PC-9 (cell line): Measurements from ENCODE around the gene FAM149B1. TPM values are rescaled to one million over a fixed set of nuclear protein-coding genes. Genes with fewer than 3 reads are reported as not detected.

Source experiments
- BruUV-seq: library from RNA; stranded (reverse); fragments of 400-500 nt; replicated peaks from 2 replicates; lab custom pipeline; 2021; lab: Mats Ljungman, UMichigan
- CTCF ChIA-PET: fragments of 300-600 bp; sonication (Branson Sonifier 250); formaldehyde crosslinking; loops from one replicate; lab custom pipeline; 2022; ENCODE audit warnings: antibody characterized with exemption; lab: Charles Lee
- POLR2A ChIA-PET: fragments of 300-600 bp; sonication (Branson Sonifier 250); formaldehyde crosslinking; loops from one replicate; lab custom pipeline; 2022; ENCODE audit warnings: antibody characterized with exemption; ENCODE audit not compliant: unreplicated experiment; lab: Charles Lee
- DNase-seq, 2 experiments: peaks; one replicate each; pipeline versions ENCODE4 v3.0.0 to v3.0.0-alpha.2; 2015 to 2022; ENCODE audit warnings: mixed read lengths in 1 of 2
- H2AFZ ChIP-seq: fragments of 200-600 bp; sonication (generic); 2 replicates; pipeline ENCODE4 v1.8.1; 2017; ENCODE audit warnings: antibody characterized with exemption
- H3F3A ChIP-seq: fragments of 200-600 bp; sonication (generic); 2 replicates; pipeline ENCODE4 v1.8.1; 2017; ENCODE audit warnings: antibody characterized with exemption, mild to moderate bottlenecking, low read depth; ENCODE audit not compliant: insufficient read depth
- H3K27ac ChIP-seq: fragments of 200-600 bp; sonication (generic); 2 replicates; pipeline ENCODE4 v1.6.1; 2016; ENCODE audit warnings: mixed run types
- H3K27me3 ChIP-seq: fragments of 200-600 bp; sonication (generic); 2 replicates; pipeline ENCODE4 v1.6.1; 2016; ENCODE audit warnings: low read depth, mixed run types; ENCODE audit not compliant: insufficient read depth
- H3K36me3 ChIP-seq: fragments of 200-600 bp; sonication (generic); 2 replicates; pipeline ENCODE4 v1.6.1; 2016; ENCODE audit warnings: low read depth, mixed run types
- H3K4me1 ChIP-seq: fragments of 200-600 bp; sonication (generic); replicated peaks from 2 replicates; pipeline ENCODE4 v1.6.1; 2016; ENCODE audit warnings: mixed run types; ENCODE audit not compliant: insufficient read depth
- H3K4me2 ChIP-seq: fragments of 200-600 bp; sonication (generic); 2 replicates; pipeline ENCODE4 v1.6.1; 2017; ENCODE audit warnings: mixed run types
- H3K4me3 ChIP-seq: fragments of 200-600 bp; sonication (generic); 2 replicates; pipeline ENCODE4 v1.6.1; 2016; ENCODE audit warnings: mixed run types
- H3K79me2 ChIP-seq: fragments of 200-600 bp; sonication (generic); 2 replicates; pipeline ENCODE4 v1.6.1; 2017; ENCODE audit warnings: low read depth, mixed run types
- H3K9me2 ChIP-seq: fragments of 200-600 bp; sonication (generic); 2 replicates; pipeline ENCODE4 v1.8.1; 2017; ENCODE audit warnings: mild to moderate bottlenecking; ENCODE audit not compliant: insufficient read depth
- H3K9me3 ChIP-seq: fragments of 200-600 bp; sonication (generic); 2 replicates; pipeline ENCODE4 v1.8.1; 2016; ENCODE audit warnings: low read depth; ENCODE audit not compliant: insufficient read depth
- H4K20me1 ChIP-seq: fragments of 200-600 bp; sonication (generic); 2 replicates; pipeline ENCODE4 v1.8.1; 2017; ENCODE audit not compliant: insufficient read depth
- EZH2 ChIP-seq: fragments of 200-600 bp; sonication (generic); IDR thresholded peaks from 2 replicates; pipeline ENCODE4 v1.8.0; 2017; ENCODE audit warnings: antibody characterized with exemption, low read depth
- intact Hi-C: fragments of 100-400 bp; cut with micrococcal nuclease; formaldehyde crosslinking; loops from one replicate; pipeline ENCODE4 v1.10.0; 2022; ENCODE audit not compliant: unreplicated experiment
- total RNA-seq: library from RNA; stranded (reverse); gene quantifications from 2 replicates; pipeline ENCODE4 v1.2.3, GENCODE V29; 2021
- TF ChIP-seq, protein P1 (sequence below): fragments of 200-600 bp; sonication (generic); conservative IDR thresholded peaks from 2 replicates; pipeline ENCODE4 v1.6.1; 2017; ENCODE audit warnings: mixed run types, antibody characterized with exemption, mild to moderate bottlenecking, moderate library complexity

Gene FAM149B1
- total RNA-seq, 1 experiment from 2014 or later: 22.9 TPM

DNA sequence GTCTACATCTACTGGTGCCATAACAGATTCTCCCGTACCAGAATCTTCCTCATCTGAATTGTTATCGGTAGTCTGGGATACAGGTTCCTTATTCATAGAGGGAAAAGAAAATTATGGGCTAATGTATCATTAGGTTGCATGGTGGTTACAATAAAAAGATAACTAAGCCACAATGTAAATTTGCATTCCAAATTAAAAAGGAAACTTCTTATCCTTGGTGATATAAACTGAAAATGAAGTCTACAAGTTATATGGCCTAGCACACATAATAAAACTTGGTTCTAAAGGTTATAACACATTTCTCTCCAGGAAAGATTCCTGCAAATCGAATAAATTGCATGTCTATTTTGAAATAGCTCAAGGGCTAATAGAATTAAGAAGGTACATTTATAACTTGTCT, 33.2 kb upstream of the FAM149B1 start:
- Histone ChIP-seq H3K9me3 (no peaks in the 10 kb centered on the region), H3K4me2 (no peak overlapping the region), H3K27ac (no peak overlapping the region), H4K20me1 (0 out of 2 replicates have a peak, but pooled peaks cover 5% of the 10 kb centered on the region), H2AFZ (no peak overlapping the region), H3K4me3 (no peak overlapping the region), H3K36me3 (peaks cover 43% of the 10 kb centered on the region), H3K79me2 (no peaks in the 10 kb centered on the region), H3K4me1 (peaks cover 23% of the 10 kb centered on the region), H3K27me3 (no peaks in the 10 kb centered on the region), H3F3A (peaks cover 24% of the 10 kb centered on the region), H3K9me2 (no peaks in the 10 kb centered on the region)
- no TSS peak for BruUV-seq
- CTCF ChIA-PET: interaction anchor here (1.0 kb wide), 1 partner anchor 22 kb away, joined by 4 read pairs; no protein-coding TSS in a partner anchor
- POLR2A ChIA-PET: interaction anchor here (0.6 kb wide), 1 partner anchor 11 kb away, joined by 5 read pairs; no protein-coding TSS in a partner anchor
- DNase-seq: no peak
- intact Hi-C loops: no loop called here
- no peak for TF ChIP-seq EZH2
- TF ChIP-seq, protein P1, sequence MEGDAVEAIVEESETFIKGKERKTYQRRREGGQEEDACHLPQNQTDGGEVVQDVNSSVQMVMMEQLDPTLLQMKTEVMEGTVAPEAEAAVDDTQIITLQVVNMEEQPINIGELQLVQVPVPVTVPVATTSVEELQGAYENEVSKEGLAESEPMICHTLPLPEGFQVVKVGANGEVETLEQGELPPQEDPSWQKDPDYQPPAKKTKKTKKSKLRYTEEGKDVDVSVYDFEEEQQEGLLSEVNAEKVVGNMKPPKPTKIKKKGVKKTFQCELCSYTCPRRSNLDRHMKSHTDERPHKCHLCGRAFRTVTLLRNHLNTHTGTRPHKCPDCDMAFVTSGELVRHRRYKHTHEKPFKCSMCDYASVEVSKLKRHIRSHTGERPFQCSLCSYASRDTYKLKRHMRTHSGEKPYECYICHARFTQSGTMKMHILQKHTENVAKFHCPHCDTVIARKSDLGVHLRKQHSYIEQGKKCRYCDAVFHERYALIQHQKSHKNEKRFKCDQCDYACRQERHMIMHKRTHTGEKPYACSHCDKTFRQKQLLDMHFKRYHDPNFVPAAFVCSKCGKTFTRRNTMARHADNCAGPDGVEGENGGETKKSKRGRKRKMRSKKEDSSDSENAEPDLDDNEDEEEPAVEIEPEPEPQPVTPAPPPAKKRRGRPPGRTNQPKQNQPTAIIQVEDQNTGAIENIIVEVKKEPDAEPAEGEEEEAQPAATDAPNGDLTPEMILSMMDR: no peak

DNA sequence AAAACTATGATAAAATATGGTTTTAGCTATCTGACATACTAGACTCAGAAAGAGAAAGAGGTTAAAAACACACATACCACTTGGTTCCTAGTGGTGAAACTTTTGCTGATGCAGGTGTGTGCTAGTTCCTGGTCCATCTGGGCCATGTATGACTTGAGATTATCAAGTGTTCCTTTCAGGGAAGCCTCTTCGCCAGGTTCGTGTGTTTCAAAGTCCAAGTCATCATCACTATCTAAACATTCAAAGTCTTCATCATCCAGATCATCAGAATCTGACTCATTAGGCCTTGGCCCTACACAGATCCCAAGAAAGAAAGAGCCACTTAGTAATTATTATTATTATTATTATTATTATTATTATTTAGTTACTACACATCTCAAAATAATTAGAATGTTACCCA, 31.3 kb upstream of the FAM149B1 start:
- Histone ChIP-seq H4K20me1 (0 out of 2 replicates have a peak, but pooled peaks cover 5% of the 10 kb centered on the region), H3K79me2 (no peaks in the 10 kb centered on the region), H3K27me3 (no peaks in the 10 kb centered on the region), H3F3A (peaks cover 16% of the 10 kb centered on the region), H3K4me3 (no peak overlapping the region), H3K9me3 (no peaks in the 10 kb centered on the region), H2AFZ (no peak overlapping the region), H3K27ac (no peak overlapping the region), H3K4me2 (no peak overlapping the region), H3K36me3 (peaks cover 38% of the 10 kb centered on the region), H3K9me2 (no peaks in the 10 kb centered on the region), H3K4me1 (peaks cover 13% of the 10 kb centered on the region)
- intact Hi-C loops: no loop called here
- TF ChIP-seq, protein P1: no peak
- no peak for TF ChIP-seq EZH2
- BruUV-seq: no TSS peak
- ChIA-PET POLR2A (no interaction called here), CTCF (no interaction called here)
- DNase-seq: no peak

DNA sequence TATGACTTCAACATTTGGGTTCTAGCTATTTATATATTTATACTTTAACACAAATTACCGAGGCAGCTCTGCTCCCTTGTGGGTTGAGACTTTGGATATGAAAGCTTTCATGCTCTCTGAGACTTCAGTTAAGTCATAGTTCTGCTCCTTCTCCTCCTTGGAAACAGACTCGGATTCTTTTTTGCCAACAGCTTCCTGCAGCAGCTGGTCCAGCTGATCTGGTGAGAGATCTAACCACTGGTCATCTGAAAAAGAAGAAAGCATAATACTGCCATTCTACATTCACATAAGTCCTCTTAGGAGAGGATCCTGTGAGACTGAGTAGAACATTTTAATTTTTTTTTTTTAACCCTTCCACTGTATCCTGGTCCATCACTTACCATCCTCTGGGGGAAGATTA, 28.7 kb upstream of the FAM149B1 start:
- Histone ChIP-seq H3K27me3 (no peaks in the 10 kb centered on the region), H4K20me1 (0 out of 2 replicates have a peak, but pooled peaks cover 1% of the 10 kb centered on the region), H3K4me2 (no peak overlapping the region), H3K27ac (no peak overlapping the region), H3K36me3 (peaks cover 41% of the 10 kb centered on the region), H3K9me2 (no peaks in the 10 kb centered on the region), H3F3A (peaks cover 10% of the 10 kb centered on the region), H3K4me3 (no peak overlapping the region), H2AFZ (no peak overlapping the region), H3K9me3 (no peaks in the 10 kb centered on the region), H3K4me1 (no peaks in the 10 kb centered on the region), H3K79me2 (no peaks in the 10 kb centered on the region)
- no TSS peak for BruUV-seq
- DNase-seq: no peak
- intact Hi-C loops: no loop called here
- ChIA-PET POLR2A (no interaction called here), CTCF (no interaction called here)
- no peak for TF ChIP-seq EZH2
- TF ChIP-seq, protein P1: no peak
